ENCODE results near the gene KRTDAP.

KRTDAP gene

DNA sequence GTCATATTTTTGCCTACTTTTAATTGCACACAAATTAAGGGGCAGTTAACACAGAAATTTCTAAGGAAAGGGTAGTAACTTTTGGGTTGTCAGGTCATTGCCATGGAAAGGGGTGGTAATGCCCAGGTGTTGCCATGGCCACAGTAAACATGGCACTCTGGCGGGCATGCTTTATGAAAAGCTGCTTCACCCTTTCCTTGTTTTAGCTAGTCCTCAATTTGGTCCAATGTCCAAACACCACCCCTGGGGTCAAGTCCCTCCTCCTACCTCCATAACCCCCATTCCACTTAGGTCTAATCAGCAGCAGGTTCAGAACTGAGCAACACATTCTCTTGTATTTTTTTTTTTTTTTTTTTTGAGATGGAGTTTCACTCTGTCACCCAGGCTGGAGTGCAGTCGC lies 35.6 kb downstream of the KRTDAP start:
- DNase-seq (ENCODE audit: low read depth, low spot score): no peak

DNA sequence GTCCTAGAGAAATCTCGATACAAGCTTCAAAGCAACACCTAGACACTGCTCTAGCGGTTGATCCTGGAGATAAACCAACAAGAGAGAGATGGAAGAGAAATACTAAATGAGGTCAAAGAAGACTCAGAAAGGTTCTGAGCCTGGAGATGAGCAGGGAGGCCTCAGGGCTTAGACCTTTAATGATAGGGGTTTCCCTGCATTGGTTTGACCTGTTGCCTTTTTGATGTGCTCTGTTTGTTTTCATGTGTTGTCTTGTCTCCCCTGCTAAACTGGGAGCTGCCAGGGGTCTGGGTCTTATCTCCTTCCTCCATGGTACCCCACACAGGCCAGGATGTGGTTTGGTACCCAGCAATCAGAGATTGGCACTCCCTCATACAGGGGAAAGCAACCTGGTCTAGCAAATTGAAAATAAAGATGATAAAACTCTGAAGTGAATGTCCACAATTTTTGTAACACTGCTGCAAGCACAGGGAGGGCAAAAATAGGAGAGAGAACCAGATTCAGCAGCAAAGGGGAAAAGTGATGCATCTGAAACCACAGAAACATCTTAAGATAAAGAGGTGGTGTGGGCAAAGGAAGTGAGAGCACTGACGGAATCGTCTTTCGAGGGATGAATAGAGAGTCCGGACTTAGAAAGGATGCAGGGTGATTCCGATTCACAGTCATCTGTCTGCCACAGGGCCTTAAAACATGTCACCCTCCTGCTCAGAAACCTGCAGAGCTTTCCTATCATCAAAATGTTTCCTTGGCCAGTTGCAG lies 38.7 kb downstream of the KRTDAP start:
- no peak for DNase-seq (ENCODE audit: low read depth, low spot score)

DNA sequence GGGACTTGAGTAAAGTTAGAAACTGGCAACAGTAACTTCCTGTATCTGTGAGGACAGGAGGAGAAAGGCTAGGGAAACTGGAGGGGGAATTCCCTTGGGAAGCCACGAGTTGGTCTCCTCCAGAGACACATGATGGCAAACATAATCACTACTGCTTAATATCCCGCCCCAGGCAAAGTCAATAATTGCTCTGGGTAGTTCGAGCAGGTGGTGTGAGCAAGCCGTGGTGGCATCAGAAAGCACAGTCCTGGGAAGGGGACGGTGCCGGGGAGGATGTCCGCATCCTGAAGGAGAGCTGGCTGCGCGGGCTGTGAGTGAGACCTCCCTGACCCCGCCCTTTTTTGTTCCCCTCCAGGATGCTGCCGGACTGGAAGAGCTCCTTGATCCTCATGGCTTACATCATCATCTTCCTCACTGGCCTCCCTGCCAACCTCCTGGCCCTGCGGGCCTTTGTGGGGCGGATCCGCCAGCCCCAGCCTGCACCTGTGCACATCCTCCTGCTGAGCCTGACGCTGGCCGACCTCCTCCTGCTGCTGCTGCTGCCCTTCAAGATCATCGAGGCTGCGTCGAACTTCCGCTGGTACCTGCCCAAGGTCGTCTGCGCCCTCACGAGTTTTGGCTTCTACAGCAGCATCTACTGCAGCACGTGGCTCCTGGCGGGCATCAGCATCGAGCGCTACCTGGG lies 40.8 kb downstream of the KRTDAP start:
- DNase-seq (ENCODE audit: low read depth, low spot score): no peak

DNA sequence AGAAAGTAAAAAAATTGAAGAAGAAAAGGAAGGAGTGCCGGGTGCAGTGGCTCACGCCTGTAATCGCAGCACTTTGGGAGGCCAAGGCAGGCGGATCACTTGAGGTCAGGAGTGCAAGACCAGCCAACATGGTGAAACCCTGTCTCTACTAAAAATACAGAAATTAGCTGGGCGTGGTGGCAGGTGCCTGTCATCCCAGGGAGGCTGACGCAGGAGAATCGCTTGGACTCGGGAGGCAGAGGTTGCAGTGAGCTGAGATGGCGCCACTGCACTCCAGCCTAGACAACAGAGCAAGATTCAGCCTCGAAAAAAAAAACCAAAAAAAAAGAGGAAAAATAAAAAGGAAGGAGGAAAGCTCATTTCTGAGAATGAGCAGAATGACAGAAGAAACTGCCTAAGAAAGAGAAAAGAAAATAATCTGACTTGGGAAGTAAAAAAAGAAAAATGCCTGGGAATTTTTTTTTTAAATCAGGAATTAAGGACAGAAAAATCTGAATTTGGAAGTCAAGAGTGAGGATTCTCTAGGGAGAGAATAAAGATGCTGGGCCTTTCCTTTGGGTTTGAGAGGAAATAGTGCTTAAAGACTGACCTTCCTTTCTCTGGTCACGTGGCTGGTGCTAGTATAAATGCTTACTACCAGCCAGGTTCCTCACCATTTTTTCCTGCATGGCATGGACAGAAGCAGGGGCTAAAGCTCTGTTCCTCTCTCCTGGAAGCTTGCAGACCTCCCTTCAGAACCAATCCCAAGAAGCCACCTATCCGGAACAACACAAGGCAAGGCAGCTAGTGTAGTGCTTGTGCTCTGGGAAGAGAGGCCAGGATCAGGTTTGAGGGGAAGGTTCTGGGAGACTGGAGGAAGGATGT lies 42.4 kb downstream of the KRTDAP start, which contains the start of gene FFAR2:
TSS of gene FFAR2 (plus strand) at position 652 of the 864 bp plus-strand sequence. CDS start 1,458 bp downstream, outside the sequence.
- no peak for DNase-seq (ENCODE audit: low read depth, low spot score)

DNA sequence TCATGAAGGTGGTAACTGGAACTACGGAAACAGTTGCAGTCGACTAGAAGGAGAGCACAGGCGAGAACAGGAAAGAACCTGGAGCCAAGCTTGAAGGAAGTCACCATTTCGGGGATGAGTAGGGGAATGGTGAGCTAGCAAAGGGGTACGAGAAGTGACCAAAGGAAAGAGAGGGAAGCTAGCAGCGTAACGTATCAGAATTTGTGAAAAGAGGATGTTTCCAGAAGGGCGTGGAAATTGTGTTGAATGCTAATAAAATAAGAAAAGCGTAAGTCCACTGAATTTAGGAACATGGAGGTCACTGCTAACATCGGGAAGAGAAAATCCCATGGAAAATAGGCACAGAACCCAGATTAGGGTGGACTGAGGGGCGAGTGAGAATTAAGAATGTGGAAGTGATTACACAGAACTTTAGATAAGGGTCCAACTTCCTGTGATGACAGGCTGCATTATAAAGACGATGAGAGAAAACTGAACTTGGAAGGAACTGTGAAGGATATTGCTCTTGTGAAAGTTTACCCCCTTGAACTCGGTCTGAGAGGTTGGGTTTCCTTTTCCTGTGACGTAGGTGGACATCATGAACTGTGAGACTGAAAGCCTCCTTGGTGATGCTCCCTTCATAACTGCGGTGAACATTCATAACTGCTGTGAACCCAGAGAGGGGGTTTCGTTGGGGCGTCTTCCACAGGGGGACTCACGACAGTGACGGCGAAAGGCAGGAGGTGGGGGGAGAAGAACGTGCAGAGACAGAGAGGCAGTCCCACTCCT lies 44.3 kb downstream of the KRTDAP start:
- no peak for DNase-seq (ENCODE audit: low read depth, low spot score)

DNA sequence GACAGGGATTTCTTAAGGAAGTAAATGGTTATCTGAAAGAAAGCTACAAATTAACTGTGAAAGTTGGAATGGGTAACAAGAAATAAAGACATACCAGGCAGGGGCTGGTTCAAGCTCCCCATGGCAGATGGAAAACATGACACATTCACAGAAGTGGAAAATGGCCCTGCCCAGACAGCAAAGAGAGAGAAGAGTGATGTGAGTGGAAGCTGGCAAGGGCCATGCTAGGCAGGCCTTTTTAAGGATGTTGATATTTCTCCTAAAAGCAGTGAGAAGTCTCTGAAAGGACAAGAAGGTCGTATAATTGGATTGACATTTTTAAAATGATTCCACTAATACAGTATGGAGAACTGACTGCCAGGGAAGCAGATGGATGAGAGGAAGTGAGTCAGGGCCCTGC lies 45.5 kb downstream of the KRTDAP start:
- DNase-seq (ENCODE audit: low read depth, low spot score): no peak

DNA sequence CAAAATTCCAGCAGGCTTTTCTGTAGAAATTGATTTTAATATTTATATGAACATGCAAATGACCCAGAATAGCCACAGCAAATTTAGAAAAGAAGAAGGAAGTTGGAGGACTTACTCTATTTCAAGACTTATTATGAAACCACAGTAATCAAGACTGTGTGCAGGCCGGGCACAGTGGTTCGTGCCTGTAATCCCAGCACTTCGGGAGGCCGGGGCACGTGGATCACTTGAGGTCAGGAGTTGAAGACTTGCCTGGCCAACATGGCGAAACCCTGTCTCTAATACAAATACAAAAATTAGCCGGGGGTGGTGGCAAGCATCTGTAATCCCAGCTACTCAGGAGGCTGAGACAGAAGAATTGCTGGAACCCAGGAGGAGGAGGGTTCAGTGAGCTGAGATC lies 48.2 kb downstream of the KRTDAP start:
- DNase-seq (ENCODE audit: low read depth, low spot score): no peak

DNA sequence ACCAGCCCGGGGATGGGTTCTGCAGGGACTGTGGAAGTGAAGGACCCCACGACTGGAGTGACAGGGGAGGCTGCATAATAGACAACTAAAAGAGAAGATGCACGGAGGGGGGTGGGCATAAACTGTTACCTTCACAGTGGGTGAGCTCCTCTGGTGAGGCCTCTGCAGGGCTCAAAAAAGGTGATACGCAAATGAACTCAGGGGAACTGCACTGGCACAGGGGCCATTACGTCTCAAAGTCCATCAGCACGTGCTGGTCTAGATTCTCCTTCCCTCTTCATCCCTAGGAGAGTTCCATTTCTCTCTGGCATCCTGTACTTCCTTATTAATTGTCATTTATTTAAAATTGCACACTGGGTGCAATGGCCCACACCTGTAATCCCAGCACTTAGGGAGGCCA lies 50.3 kb downstream of the KRTDAP start:
- no peak for DNase-seq (ENCODE audit: low read depth, low spot score)

DNA sequence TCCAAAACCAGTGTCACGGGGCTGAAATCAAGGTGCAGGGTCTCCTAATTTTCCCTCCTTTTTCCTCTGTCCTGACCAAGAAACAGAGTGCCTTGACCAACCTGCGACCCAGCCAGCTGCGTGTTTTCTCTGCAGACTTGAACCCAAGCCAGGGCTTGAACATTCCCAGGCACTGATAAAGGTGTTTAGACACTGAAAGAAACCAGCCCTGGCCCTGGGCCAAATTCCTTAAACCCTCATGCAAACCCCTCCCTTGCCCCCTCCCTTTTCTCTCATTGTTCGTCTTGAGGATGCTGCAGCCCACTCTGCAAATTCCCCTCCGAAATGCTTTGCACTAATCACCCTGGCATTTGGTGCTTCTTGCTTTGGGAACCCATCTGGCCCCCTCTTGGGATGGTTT lies 51.7 kb downstream of the KRTDAP start:
- DNase-seq (ENCODE audit: low read depth, low spot score): no peak

DNA sequence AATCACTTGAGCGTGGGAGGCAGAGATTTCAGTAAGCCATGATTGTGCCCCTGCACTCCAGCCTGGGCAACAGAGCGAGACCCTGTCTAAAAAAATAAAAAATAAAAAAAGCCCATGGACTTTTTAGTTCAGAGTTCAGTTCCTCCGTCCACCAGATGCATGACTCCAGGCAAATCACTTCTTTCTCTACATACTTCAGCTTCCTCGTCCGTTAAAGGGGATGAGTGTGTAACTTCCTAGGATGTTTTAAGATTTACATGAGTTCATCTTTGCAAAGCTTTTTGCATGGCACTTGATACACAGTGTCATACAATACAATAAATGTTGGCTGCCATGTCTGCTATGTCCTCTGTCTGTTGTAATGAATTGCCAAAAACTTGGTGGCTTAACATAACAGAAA lies 52.2 kb downstream of the KRTDAP start:
- no peak for DNase-seq (ENCODE audit: low read depth, low spot score)

DNA sequence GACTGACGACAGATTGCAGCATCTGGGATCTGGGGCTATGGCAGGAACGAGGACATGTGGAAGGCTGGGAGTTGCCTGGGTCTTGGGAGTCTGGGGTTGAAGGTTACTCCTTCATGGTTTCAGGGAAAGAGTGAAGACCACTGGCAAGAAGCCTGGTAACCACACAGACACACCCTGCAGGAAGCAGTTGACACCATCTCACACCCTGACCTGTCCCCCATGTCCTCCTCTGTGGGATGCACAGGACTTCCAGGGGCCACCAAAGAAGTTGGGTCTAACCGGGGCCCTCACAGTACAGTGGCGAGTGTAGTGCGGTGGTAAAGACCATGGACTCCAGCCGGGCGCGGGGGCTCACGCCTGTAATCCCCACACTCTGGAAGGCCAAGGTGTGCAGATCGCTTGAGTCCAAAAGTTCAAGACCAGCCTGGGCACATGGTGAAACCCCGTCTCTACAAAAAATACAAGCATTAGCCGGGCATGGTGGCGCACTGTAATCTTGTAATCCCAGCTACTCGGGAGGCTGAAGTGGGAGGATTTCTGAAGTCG lies 52.8 kb downstream of the KRTDAP start:
- no peak for DNase-seq (ENCODE audit: low read depth, low spot score)
